ENCODE measurements around the gene AACS. TPM values are rescaled to one million over a fixed set of nuclear protein-coding genes. Genes with fewer than 3 reads are reported as not detected.

Gene AACS
- total and polyA plus RNA-seq, 2 of the 8 experiments (the other 6 are each of a cell fraction or from before 2014, with no cell fraction given): 51.9 to 52.4 TPM

DNA sequence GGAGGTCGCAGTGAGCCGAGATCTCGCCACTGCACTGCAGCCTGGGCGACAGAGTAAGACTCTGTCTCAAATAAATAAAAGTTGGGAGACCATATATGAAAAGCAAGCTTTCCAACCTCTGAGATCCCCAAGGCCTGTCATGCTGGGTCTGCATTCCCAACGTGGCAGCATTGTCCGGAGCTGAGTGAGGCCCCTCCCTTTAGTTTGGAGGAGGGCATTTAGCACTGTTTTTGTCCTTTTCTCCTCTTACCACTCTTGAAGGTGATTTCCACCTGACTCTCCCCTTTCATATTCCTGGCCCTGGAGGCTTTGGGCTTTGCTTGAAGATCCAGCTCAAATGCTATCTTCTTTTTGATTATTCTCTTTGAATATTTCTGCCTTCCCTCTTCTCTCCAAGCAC, 3.2 kb downstream of the AACS start:
- POLR2A ChIA-PET (ENCODE audit: partially characterized antibody): interaction anchor here (0.9 to 1.2 kb wide), 2 partner anchors 75 to 88 kb away, joined by 3 read pairs; partner anchors contain the start of gene BRI3BP
- Histone ChIP-seq H3K36me3 (ENCODE audit: control insufficient read depth in 2 of 4, insufficient read depth in 4 of 4, low read length in 3 of 4) (peaks cover 0 to 3% (median 0%) of the 10 kb centered on the region in 4 experiments; a peak in 1 of 8 replicates), H4K8ac (ENCODE audit: extremely low read depth, insufficient read depth, low read length) (no peak overlapping the region), H3K79me1 (ENCODE audit: low read depth, low read length) (peaks cover 18% of the 10 kb centered on the region), H3K27ac (ENCODE audit: low read depth, low read length) (no peak overlapping the region), H4K91ac (replicated peaks; ENCODE audit: insufficient read length, low read length) (no peak overlapping the region), H3K4me2 (ENCODE audit: insufficient read depth in 1 of 2, low read depth in 2 of 2, low read length in 2 of 2) (no peak overlapping the region; a peak in 1 of 4 replicates), H3K4me1 (replicated peaks in 1 of 4; ENCODE audit: control insufficient read depth in 3 of 4, insufficient read depth in 4 of 4, low read length in 3 of 4) (peaks cover 6 to 19% (median 10%) of the 10 kb centered on the region in 4 experiments), H3K23ac (ENCODE audit: insufficient read length) (no peak overlapping the region), H2BK120ac (replicated peaks; ENCODE audit: low read depth, low read length) (no peak overlapping the region), H2AFZ (ENCODE audit: low read length) (no peak overlapping the region), H3K4ac (replicated peaks; ENCODE audit: insufficient read length, low read depth, low read length) (no peak overlapping the region), H2BK15ac (ENCODE audit: low read length) (no peak overlapping the region), H3K79me2 (ENCODE audit: control insufficient read depth in 1 of 2, insufficient read depth in 2 of 2, low read length in 2 of 2) (peaks cover 3 to 61% of the 10 kb centered on the region in 2 experiments; a peak in 3 of 4 replicates), H3K56ac (replicated peaks; ENCODE audit: insufficient read length, low read depth, low read length) (no peak overlapping the region), H3K4me3 (ENCODE audit: extremely low read depth in 1 of 4, insufficient read depth in 2 of 4, low read depth in 3 of 4, low read length in 4 of 4) (no peak overlapping the region), H3K14ac (ENCODE audit: insufficient read length) (no peak overlapping the region), H3K27me3 (replicated peaks in 1 of 4; ENCODE audit: control insufficient read depth in 3 of 4, extremely low read depth in 1 of 4, insufficient read depth in 3 of 4, low read length in 3 of 4) (no peaks in the 10 kb centered on the region), H4K5ac (ENCODE audit: insufficient read length, low read depth, low read length) (no peak overlapping the region), H3K18ac (ENCODE audit: extremely low read depth, low read length) (no peak overlapping the region), H4K20me1 (replicated peaks in 1 of 2; ENCODE audit: control insufficient read depth in 1 of 2, insufficient read depth in 2 of 2, low read length in 2 of 2) (peaks cover 17 to 19% of the 10 kb centered on the region in 2 experiments), H3K23me2 (ENCODE audit: low read depth, low read length) (peaks cover 10% of the 10 kb centered on the region), H3K9me3 (ENCODE audit: insufficient read depth in 2 of 2, low read depth in 1 of 2, low read length in 1 of 2) (no peaks in the 10 kb centered on the region), H3K9ac (replicated peaks in 1 of 4; ENCODE audit: extremely low read depth in 1 of 4, low read depth in 3 of 4, low read length in 3 of 4) (no peak overlapping the region), H2BK20ac (ENCODE audit: low read length) (no peak overlapping the region), H2BK5ac (ENCODE audit: low read depth, low read length) (no peak overlapping the region), H2AK5ac (ENCODE audit: low read depth, low read length) (no peak overlapping the region), H2BK12ac (ENCODE audit: low read depth, low read length) (no peak overlapping the region)
- FAIRE-seq: no peak
- CTCF ChIA-PET (ENCODE audit: partially characterized antibody): interaction anchor here (0.8 to 3.6 kb wide), 5 partner anchors 21 to 55 kb away, joined by 3 to 17 read pairs (median 3); no protein-coding TSS in a partner anchor
- 75% methylated on average over 6 of the region's 6 CpGs; no CpG with 5 or more reads in 1 of the 2 experiments for WGBS, 2 experiments (ENCODE audit: extremely low coverage in 1 of 2, insufficient coverage in 1 of 2, insufficient read length in 1 of 2, insufficient replicate concordance in 2 of 2, low coverage in 1 of 2, low lambda C conversion rate in 2 of 2, missing lambda C conversion rate in 1 of 2)
- DNase-seq (ENCODE audit: low read depth in 1 of 2, low spot score in 2 of 2): no peak
- no peak for TF ChIP-seq BACH1 (IDR thresholded peaks at IDR 0.05; ENCODE audit: low read length)
- TF ChIP-seq RAD21 (IDR thresholded peaks at IDR 0.05 in 1 of 2, conservative IDR thresholded peaks at IDR 0.05 in 1 of 2; ENCODE audit: low read depth in 2 of 2, low read length in 2 of 2): no peak
- no peak for TF ChIP-seq CREB1 (IDR thresholded peaks at IDR 0.05)
- TF ChIP-seq, protein P1, sequence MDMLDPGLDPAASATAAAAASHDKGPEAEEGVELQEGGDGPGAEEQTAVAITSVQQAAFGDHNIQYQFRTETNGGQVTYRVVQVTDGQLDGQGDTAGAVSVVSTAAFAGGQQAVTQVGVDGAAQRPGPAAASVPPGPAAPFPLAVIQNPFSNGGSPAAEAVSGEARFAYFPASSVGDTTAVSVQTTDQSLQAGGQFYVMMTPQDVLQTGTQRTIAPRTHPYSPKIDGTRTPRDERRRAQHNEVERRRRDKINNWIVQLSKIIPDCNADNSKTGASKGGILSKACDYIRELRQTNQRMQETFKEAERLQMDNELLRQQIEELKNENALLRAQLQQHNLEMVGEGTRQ (IDR thresholded peaks at IDR 0.05; ENCODE audit: low read length): no peak
- no peak for TF ChIP-seq ASH2L (IDR thresholded peaks at IDR 0.05; ENCODE audit: low read length)
- TF ChIP-seq SP2 (IDR thresholded peaks at IDR 0.05; ENCODE audit: low read length): no peak
- TF ChIP-seq GABPA (IDR thresholded peaks at IDR 0.05; ENCODE audit: borderline replicate concordance, insufficient read depth, low read length): no peak
- no peak for TF ChIP-seq SP4 (IDR thresholded peaks at IDR 0.05; ENCODE audit: low read length)
- no peak for TF ChIP-seq SRF (IDR thresholded peaks at IDR 0.05; ENCODE audit: low read depth, low read length)
- no peak for TF ChIP-seq POLR2AphosphoS5 (IDR thresholded peaks at IDR 0.05; ENCODE audit: low read depth, low read length)
- no peak for TF ChIP-seq ZNF274 (IDR thresholded peaks at IDR 0.05; ENCODE audit: borderline replicate concordance, extremely low read depth, low read length)
- no peak for TF ChIP-seq KDM1A (IDR thresholded peaks at IDR 0.05; ENCODE audit: borderline replicate concordance, low read length)
- no peak for TF ChIP-seq SP1 (IDR thresholded peaks at IDR 0.05; ENCODE audit: low read depth, low read length)
- no peak for TF ChIP-seq RXRA (IDR thresholded peaks at IDR 0.05; ENCODE audit: insufficient read depth, low read depth, low read length)

All from H1 (cell line).